SK-N-SH (cell line): ENCODE data around the gene OR13J1. TPM values are rescaled to one million over a fixed set of nuclear protein-coding genes. Genes with fewer than 3 reads are reported as not detected.
A peak's percentile ranks its signal among the peaks of the same experiment; 100 is the strongest.

ENCODE experiments used
- CTCF ChIA-PET: fragments of 300-600, 350-600 bp; formaldehyde crosslinking; extraction: SDS; loops from one replicate; lab custom pipeline; 2021; lab: Yijun Ruan, JAX
- POLR2A ChIA-PET: fragments of 350-600 bp; sonication (Branson Sonifier 250); formaldehyde crosslinking; extraction: SDS; loops from one replicate; lab custom pipeline; 2020; ENCODE audit warnings: antibody characterized with exemption, inconsistent platforms; lab: Yijun Ruan, JAX
- DNase-seq: peaks from one replicate; pipeline ENCODE4 v3.0.0; 2012
- H2AFZ ChIP-seq: fragments of 200-600 bp; sonication (generic); 2 replicates; pipeline ENCODE4 v1.8.1; 2016; ENCODE audit warnings: antibody characterized with exemption, mild to moderate bottlenecking, low read depth
- H3F3A ChIP-seq: fragments of 200-600 bp; sonication (generic); replicated peaks from 2 replicates; pipeline ENCODE3; 2016; ENCODE audit warnings: antibody characterized with exemption, mild to moderate bottlenecking; ENCODE audit not compliant: insufficient read depth
- H3K27ac ChIP-seq, 2 experiments: fragments of 200-500 bp in 1 of 2; fragments of 200-600 bp in 1 of 2; sonication (Bioruptor generic) in 1 of 2; sonication (generic), shearing (Covaris generic) in 1 of 2; 2 replicates each; pipeline versions ENCODE4 v1.5.1 to v1.6.1; 2014 to 2016; ENCODE audit warnings: low read depth in 2 of 2, inconsistent platforms in 1 of 2, low read length in 1 of 2, mild to moderate bottlenecking in 1 of 2, mixed read lengths in 1 of 2
- H3K27me3 ChIP-seq: fragments of 200-600 bp; sonication (generic), shearing (Covaris generic); 2 replicates; pipeline ENCODE4 v1.6.1; 2016; ENCODE audit warnings: mixed run types; ENCODE audit not compliant: insufficient read depth
- H3K36me3 ChIP-seq, 2 experiments: fragments of 200-500 bp in 1 of 2; fragments of 200-600 bp in 1 of 2; sonication (Bioruptor generic) in 1 of 2; sonication (generic) in 1 of 2; replicated peaks in 1 of 2; 2 replicates each; pipeline versions ENCODE3 to v1.5.1; 2014 to 2016; ENCODE audit warnings: low read length in 1 of 2, mild to moderate bottlenecking in 1 of 2; ENCODE audit not compliant: insufficient read depth in 2 of 2, control insufficient read depth in 1 of 2
- H3K4me1 ChIP-seq, 2 experiments: fragments of 200-500 bp in 1 of 2; fragments of 200-600 bp in 1 of 2; sonication (Bioruptor generic) in 1 of 2; sonication (generic), shearing (Covaris generic) in 1 of 2; 2 replicates each; pipeline versions ENCODE4 v1.5.1 to v1.6.1; 2014 to 2016; ENCODE audit warnings: low read depth in 1 of 2, low read length in 1 of 2, mixed run types in 1 of 2; ENCODE audit not compliant: insufficient read depth in 2 of 2, control insufficient read depth in 1 of 2
- H3K4me2 ChIP-seq: fragments of 200-600 bp; sonication (generic), shearing (Covaris generic); 2 replicates; pipeline ENCODE4 v1.6.1; 2017; ENCODE audit warnings: mixed run types
- H3K4me3 ChIP-seq, 2 experiments: fragments of 200-500 bp in 1 of 2; fragments of 200-600 bp in 1 of 2; sonication (Bioruptor generic) in 1 of 2; sonication (generic), shearing (Covaris generic) in 1 of 2; 2 replicates each; pipeline versions ENCODE4 v1.5.1 to v1.8.1; 2014 to 2016; ENCODE audit warnings: low read depth in 2 of 2, inconsistent platforms in 1 of 2, low read length in 1 of 2, mild to moderate bottlenecking in 1 of 2, mixed read lengths in 1 of 2, moderate library complexity in 1 of 2
- H3K79me2 ChIP-seq: fragments of 200-600 bp; sonication (generic); 2 replicates; pipeline ENCODE4 v1.8.1; 2017; ENCODE audit warnings: mild to moderate bottlenecking; ENCODE audit not compliant: insufficient read depth
- H3K9ac ChIP-seq: fragments of 200-600 bp; sonication (generic); 2 replicates; pipeline ENCODE4 v1.6.1; 2017; ENCODE audit warnings: mixed run types
- H3K9me2 ChIP-seq: fragments of 200-600 bp; sonication (generic); 2 replicates; pipeline ENCODE4 v1.6.1; 2017; ENCODE audit warnings: mixed run types
- H3K9me3 ChIP-seq: fragments of 200-600 bp; sonication (generic); 2 replicates; pipeline ENCODE4 v1.6.1; 2017; ENCODE audit warnings: mixed run types, mild to moderate bottlenecking, moderate library complexity
- H4K20me1 ChIP-seq: fragments of 200-600 bp; sonication (generic); 2 replicates; pipeline ENCODE4 v1.6.1; 2017; ENCODE audit warnings: mild to moderate bottlenecking, mixed run types; ENCODE audit not compliant: insufficient read depth
- CHD2 ChIP-seq: fragments of 150-350 bp; IDR thresholded peaks from 2 replicates; pipeline ENCODE4 v1.6.1; 2018; ENCODE audit warnings: low read length; ENCODE audit not compliant: partially characterized antibody
- ELF1 ChIP-seq: IDR thresholded peaks from 2 replicates; pipeline ENCODE4 v1.4.0; 2012
- FOSL2 ChIP-seq: IDR thresholded peaks from 2 replicates; pipeline ENCODE4 v1.4.0; 2012; ENCODE audit warnings: low read depth, mild to moderate bottlenecking, moderate library complexity, borderline replicate concordance
- FOXJ3 ChIP-seq: sonication (generic); formaldehyde crosslinking; IDR thresholded peaks from 2 replicates; pipeline ENCODE4 v1.5.1; 2020; ENCODE audit warnings: mild to moderate bottlenecking, missing genetic modification reagents
- FOXM1 ChIP-seq: IDR thresholded peaks from 2 replicates; pipeline ENCODE4 v1.4.0; 2012; ENCODE audit warnings: low read depth, mild to moderate bottlenecking
- GABPA ChIP-seq: IDR thresholded peaks from 2 replicates; pipeline ENCODE4 v1.4.0; 2012; ENCODE audit warnings: low read depth, mild to moderate bottlenecking
- GATA2 ChIP-seq: sonication (generic); formaldehyde crosslinking; IDR thresholded peaks from 2 replicates; pipeline ENCODE4 v1.5.0; 2020; ENCODE audit warnings: mild to moderate bottlenecking, missing genetic modification reagents
- IRF3 ChIP-seq: fragments of 150-350 bp; IDR thresholded peaks from 2 replicates; pipeline ENCODE4 v1.6.1; 2016; ENCODE audit warnings: mild to moderate bottlenecking, low read depth, low read length
- JUND ChIP-seq: IDR thresholded peaks from 2 replicates; pipeline ENCODE4 v1.4.0; 2012
- MAX ChIP-seq: IDR thresholded peaks from 2 replicates; pipeline ENCODE4 v1.4.0; 2012; ENCODE audit warnings: low read depth
- MEF2A ChIP-seq: IDR thresholded peaks from 2 replicates; pipeline ENCODE4 v1.4.0; 2012; ENCODE audit warnings: low read depth, borderline replicate concordance
- NFIC ChIP-seq: IDR thresholded peaks from 2 replicates; pipeline ENCODE4 v1.4.0; 2012; ENCODE audit warnings: borderline replicate concordance
- NRF1 ChIP-seq: IDR thresholded peaks from 2 replicates; pipeline ENCODE4 v1.6.1; 2012; ENCODE audit warnings: low read depth, mild to moderate bottlenecking, low read length
- POLR2AphosphoS5 ChIP-seq: IDR thresholded peaks from 2 replicates; pipeline ENCODE4 v1.6.1; 2012; ENCODE audit warnings: low read depth, low read length
- RAD21 ChIP-seq: IDR thresholded peaks from 2 replicates; pipeline ENCODE4 v1.6.1; 2012; ENCODE audit warnings: mild to moderate bottlenecking, low read length
- RCOR1 ChIP-seq: fragments of 150-350 bp; IDR thresholded peaks from 2 replicates; pipeline ENCODE4 v1.6.1; 2017; ENCODE audit warnings: antibody characterized with exemption, low read length
- REST ChIP-seq: IDR thresholded peaks from 2 replicates; pipeline ENCODE4 v1.6.1; 2012; ENCODE audit warnings: mild to moderate bottlenecking, low read depth, low read length, moderate library complexity
- RFX5 ChIP-seq: IDR thresholded peaks from 2 replicates; pipeline ENCODE4 v1.6.1; 2012; ENCODE audit warnings: mild to moderate bottlenecking, improper control_type of control experiment, low read length
- SMC3 ChIP-seq: IDR thresholded peaks from 2 replicates; pipeline ENCODE4 v1.6.1; 2012; ENCODE audit warnings: low read depth, low read length, improper control_type of control experiment
- TAF1 ChIP-seq: IDR thresholded peaks from 2 replicates; pipeline ENCODE4 v1.6.1; 2012; ENCODE audit warnings: low read depth, mild to moderate bottlenecking, low read length, moderate library complexity, borderline replicate concordance
- USF2 ChIP-seq: fragments of 150-350 bp; IDR thresholded peaks from 2 replicates; pipeline ENCODE4 v1.6.1; 2017; ENCODE audit warnings: antibody characterized with exemption, low read length, low read depth, borderline replicate concordance
- YY1 ChIP-seq: IDR thresholded peaks from 2 replicates; pipeline ENCODE4 v1.4.0; 2012; ENCODE audit warnings: low read depth, mild to moderate bottlenecking
- ZBTB33 ChIP-seq: IDR thresholded peaks from 2 replicates; pipeline ENCODE4 v1.4.0; 2012; ENCODE audit warnings: low read depth, borderline replicate concordance
- WGBS: methylation state at CpG from one replicate; pipeline ENCODE4 v1.1.6; 2017; ENCODE audit warnings: low lambda C conversion rate; 5-methylcytosine and 5-hydroxymethylcytosine counted together
- polyA plus RNA-seq, 3 experiments: library from polyadenylated mRNA; depleted of rRNA; stranded (reverse); fragments of >200 nt; gene quantifications; 2 replicates each; pipeline ENCODE4 v1.2.3, GENCODE V29; 2012
- TF ChIP-seq, protein P1 (sequence below): IDR thresholded peaks from 2 replicates; pipeline ENCODE4 v1.4.0; 2012; ENCODE audit warnings: low read depth, borderline replicate concordance
- TF ChIP-seq, protein P2 (sequence below): IDR thresholded peaks from 2 replicates; pipeline ENCODE4; 2012

OR13J1 gene
- polyA plus RNA-seq, 1 of the 3 experiments (the other 2 are of a cell fraction): not detected

DNA sequence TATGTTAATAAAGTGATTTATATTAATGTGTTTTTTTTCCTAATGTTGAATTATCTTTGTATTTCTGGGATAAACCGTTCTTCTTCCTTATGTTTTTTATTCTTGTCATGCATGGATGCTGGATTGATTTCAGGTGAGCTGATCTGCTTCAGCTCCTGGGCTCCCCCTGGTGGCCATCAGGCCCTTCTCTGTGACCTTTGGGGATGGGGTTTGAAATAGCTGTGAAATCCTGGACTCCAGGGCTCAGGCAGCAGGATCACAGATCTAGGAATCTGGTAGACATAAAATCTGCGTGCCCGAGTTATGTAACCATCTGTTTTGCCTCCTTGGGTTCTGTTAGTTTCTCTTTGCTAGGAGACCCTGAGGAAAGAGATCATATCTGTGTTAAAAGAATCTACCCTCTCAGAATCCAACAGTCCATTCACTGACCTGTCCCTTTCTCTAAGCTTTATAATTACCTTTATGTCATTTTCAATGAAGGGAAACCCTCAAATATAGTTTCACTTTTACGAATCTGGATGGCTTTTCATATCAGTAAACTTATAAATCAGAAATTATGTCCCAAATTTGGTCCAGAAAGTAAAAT lies 12.2 kb upstream of the OR13J1 start:
- H3K4me1 ChIP-seq: no peaks in the 10 kb centered on the region; a peak in 1 of 4 replicates
- ChIA-PET POLR2A (interaction anchor here (0.8 kb wide), 1 partner anchor 125 kb away, joined by 3 read pairs; no protein-coding TSS in a partner anchor), CTCF (interaction anchor here (0.6 to 3.0 kb wide), 64 partner anchors 8 to 816 kb away, joined by 3 to 136 read pairs (median 6); partner anchors contain the start of genes CCDC107, CREB3, FAM221B and GBA2)
- H3K9me2 ChIP-seq: no peaks in the 10 kb centered on the region
- H3K79me2 ChIP-seq: no peaks in the 10 kb centered on the region
- no peak overlapping the region for H3K9ac ChIP-seq
- H3K4me2 ChIP-seq: no peak overlapping the region
- no peaks in the 10 kb centered on the region for H4K20me1 ChIP-seq
- 0 out of 2 replicates have a peak overlapping the region, but pooled peaks have one; percentile 20 for H2AFZ ChIP-seq
- H3K36me3 ChIP-seq: no peaks in the 10 kb centered on the region
- H3F3A ChIP-seq: peaks cover 5% of the 10 kb centered on the region
- no peak overlapping the region; a peak in 1 of 4 replicates for H3K4me3 ChIP-seq
- 0% methylated on average over 4 of the region's 4 CpGs for WGBS
- H3K27me3 ChIP-seq: no peaks in the 10 kb centered on the region
- peak; percentile 83 for DNase-seq
- no peak overlapping the region for H3K27ac ChIP-seq
- no peaks in the 10 kb centered on the region for H3K9me3 ChIP-seq
- TF ChIP-seq, protein P1, sequence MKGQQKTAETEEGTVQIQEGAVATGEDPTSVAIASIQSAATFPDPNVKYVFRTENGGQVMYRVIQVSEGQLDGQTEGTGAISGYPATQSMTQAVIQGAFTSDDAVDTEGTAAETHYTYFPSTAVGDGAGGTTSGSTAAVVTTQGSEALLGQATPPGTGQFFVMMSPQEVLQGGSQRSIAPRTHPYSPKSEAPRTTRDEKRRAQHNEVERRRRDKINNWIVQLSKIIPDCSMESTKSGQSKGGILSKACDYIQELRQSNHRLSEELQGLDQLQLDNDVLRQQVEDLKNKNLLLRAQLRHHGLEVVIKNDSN: no peak
- TF ChIP-seq REST (no peak), NFIC (no peak), RCOR1 (no peak), IRF3 (no peak), FOSL2 (no peak), RFX5 (0 out of 2 replicates have a peak, but pooled peaks have one; percentile 24), ELF1 (no peak), MAX (no peak), JUND (no peak), MEF2A (no peak), FOXJ3 (CRISPR knock-in tag) (no peak), USF2 (no peak), NRF1 (no peak), FOXM1 (no peak), GATA2 (CRISPR knock-in tag) (peak; percentile 24; the same call in 1 of the 2 replicates), ZBTB33 (no peak), YY1 (no peak), SMC3 (peak; percentile 97), GABPA (no peak), RAD21 (peak; percentile 84), CHD2 (no peak), POLR2AphosphoS5 (no peak), TAF1 (no peak)
- TF ChIP-seq, protein P2, sequence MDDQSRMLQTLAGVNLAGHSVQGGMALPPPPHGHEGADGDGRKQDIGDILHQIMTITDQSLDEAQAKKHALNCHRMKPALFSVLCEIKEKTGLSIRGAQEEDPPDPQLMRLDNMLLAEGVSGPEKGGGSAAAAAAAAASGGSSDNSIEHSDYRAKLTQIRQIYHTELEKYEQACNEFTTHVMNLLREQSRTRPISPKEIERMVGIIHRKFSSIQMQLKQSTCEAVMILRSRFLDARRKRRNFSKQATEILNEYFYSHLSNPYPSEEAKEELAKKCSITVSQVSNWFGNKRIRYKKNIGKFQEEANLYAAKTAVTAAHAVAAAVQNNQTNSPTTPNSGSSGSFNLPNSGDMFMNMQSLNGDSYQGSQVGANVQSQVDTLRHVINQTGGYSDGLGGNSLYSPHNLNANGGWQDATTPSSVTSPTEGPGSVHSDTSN: no peak
